Left lung (tissue), 10 donors: ENCODE results near the gene PIK3C2G. TPM values are rescaled to one million over a fixed set of nuclear protein-coding genes. Genes with fewer than 3 reads are reported as not detected.

Experiments used
- ATAC-seq: fragments of 200-7000 bp; cut with Tn5 transposase; one replicate; pipeline ENCODE4 v1.9.1; 2020; ENCODE audit warnings: moderate library complexity
- DNase-seq, 4 donors: peaks; one replicate each; pipeline ENCODE4 v3.0.0-alpha.2; 2013 to 2020
- H3K27ac ChIP-seq, 2 donors: fragments of 200-600 bp; sonication (generic) in 1 of 2; one replicate each; pipeline versions ENCODE4 v1.5.0 to v1.8.0; 2020 to 2021
- H3K27me3 ChIP-seq, 2 donors: fragments of 200-600 bp; sonication (generic) in 1 of 2; one replicate each; pipeline versions ENCODE4 v1.5.0 to v1.8.0; 2020 to 2021
- H3K36me3 ChIP-seq, 2 donors: fragments of 200-600 bp; sonication (generic) in 1 of 2; one replicate each; pipeline versions ENCODE4 v1.5.0 to v1.8.0; 2020 to 2021
- H3K4me1 ChIP-seq, 2 donors: fragments of 200-600 bp; one replicate each; pipeline ENCODE4 v1.8.0; 2021
- H3K4me3 ChIP-seq, 2 donors: fragments of 200-600 bp; sonication (generic) in 1 of 2; one replicate each; pipeline versions ENCODE4 v1.5.0 to v1.8.0; 2020 to 2021; ENCODE audit warnings: mild to moderate bottlenecking in 1 of 2
- H3K9me3 ChIP-seq, 2 donors: fragments of 200-600 bp; sonication (generic) in 1 of 2; one replicate each; pipeline versions ENCODE4 v1.5.0 to v1.8.0; 2020 to 2021
- intact Hi-C, 2 donors: fragments of 100-400 bp; cut with DNase I; formaldehyde crosslinking; loops; one replicate each; pipeline versions ENCODE4 v1.11.2 to v1.14.2; 2022
- polyA plus RNA-seq, 6 donors: library from polyadenylated mRNA; unstranded; fragments of 120-200 nt; gene quantifications; one replicate each; pipeline ENCODE4 v1.2.1, GENCODE V29; 2013; ENCODE audit not compliant: insufficient read length in 6 of 6
- total RNA-seq, 2 donors: library from RNA; stranded (reverse); fragmentation: NEBNext Ultra II Directional; extraction: Animal tissue kit (Norgen Biotek cat#: 25700); gene quantifications; one replicate each; pipeline ENCODE4 v1.2.1, GENCODE V29; 2021
- TF ChIP-seq, protein P1 (sequence below), 2 donors: fragments of 200-600 bp; sonication (generic) in 1 of 2; IDR thresholded peaks; one replicate each; pipeline versions ENCODE4 v1.5.0 to v1.8.0; 2021; ENCODE audit warnings: antibody characterized with exemption in 2 of 2
- donor health status: DM: no; HTN: yes; CAD: no.
- donor health status: DM: no; HTN: no; CAD: no.

Gene PIK3C2G
- total and polyA plus RNA-seq, 8 donors = 0.13 to 28.1 (median 17.9) TPM

DNA sequence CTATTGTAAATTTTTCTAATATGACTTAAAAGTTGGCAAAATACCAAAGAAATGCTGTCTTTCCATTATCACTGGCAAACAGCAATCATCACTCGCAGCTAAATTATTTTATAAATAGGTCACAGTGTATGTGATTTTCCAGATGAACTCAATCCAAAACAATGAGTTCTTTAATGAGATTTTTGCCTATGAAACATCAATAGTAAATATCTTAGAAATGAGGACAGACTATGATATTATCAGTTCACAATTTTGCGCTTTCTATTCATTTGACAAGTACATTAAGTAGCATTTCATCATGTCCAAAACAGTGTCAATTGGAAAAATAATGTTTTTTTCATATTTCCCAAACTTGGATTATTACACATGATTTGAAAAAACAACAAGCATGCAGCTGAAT lies 65.7 kb downstream of the PIK3C2G start:
- intact Hi-C loops = no loop called here
- no peaks in the 10 kb centered on the region for H3K9me3 ChIP-seq
- H3K27me3 ChIP-seq = no peaks in the 10 kb centered on the region
- no peak for DNase-seq
- no peaks in the 10 kb centered on the region for H3K36me3 ChIP-seq
- ATAC-seq = no peak
- TF ChIP-seq, protein P1, sequence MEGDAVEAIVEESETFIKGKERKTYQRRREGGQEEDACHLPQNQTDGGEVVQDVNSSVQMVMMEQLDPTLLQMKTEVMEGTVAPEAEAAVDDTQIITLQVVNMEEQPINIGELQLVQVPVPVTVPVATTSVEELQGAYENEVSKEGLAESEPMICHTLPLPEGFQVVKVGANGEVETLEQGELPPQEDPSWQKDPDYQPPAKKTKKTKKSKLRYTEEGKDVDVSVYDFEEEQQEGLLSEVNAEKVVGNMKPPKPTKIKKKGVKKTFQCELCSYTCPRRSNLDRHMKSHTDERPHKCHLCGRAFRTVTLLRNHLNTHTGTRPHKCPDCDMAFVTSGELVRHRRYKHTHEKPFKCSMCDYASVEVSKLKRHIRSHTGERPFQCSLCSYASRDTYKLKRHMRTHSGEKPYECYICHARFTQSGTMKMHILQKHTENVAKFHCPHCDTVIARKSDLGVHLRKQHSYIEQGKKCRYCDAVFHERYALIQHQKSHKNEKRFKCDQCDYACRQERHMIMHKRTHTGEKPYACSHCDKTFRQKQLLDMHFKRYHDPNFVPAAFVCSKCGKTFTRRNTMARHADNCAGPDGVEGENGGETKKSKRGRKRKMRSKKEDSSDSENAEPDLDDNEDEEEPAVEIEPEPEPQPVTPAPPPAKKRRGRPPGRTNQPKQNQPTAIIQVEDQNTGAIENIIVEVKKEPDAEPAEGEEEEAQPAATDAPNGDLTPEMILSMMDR (IDR thresholded peaks at IDR 0.05) = no peak
- no peak overlapping the region for H3K4me3 ChIP-seq
- H3K4me1 ChIP-seq = no peaks in the 10 kb centered on the region
- H3K27ac ChIP-seq = no peak overlapping the region

DNA sequence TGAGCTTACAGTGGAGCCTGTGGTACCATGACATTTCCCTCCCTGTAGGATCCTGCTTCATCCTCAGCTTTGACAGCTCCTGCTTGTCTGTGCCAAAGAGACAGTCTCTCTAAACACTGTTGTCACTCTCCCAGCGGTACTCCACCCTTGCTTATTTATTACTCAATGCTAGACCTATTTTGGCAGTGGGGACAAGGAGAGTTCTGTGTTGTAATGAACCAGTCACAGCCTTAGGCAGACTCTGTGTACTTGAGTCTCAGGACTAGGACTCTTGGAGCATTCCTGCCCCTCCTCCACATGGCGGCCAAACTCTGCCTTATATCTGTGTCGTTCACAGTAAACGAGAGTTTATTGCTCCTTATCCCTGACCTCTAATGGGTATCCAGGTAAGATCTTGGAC lies 70.9 kb downstream of the PIK3C2G start:
- TF ChIP-seq, protein P1 (IDR thresholded peaks at IDR 0.05) = no peak
- no peak overlapping the region for H3K27ac ChIP-seq
- peak; percentile 61 for ATAC-seq

DNA sequence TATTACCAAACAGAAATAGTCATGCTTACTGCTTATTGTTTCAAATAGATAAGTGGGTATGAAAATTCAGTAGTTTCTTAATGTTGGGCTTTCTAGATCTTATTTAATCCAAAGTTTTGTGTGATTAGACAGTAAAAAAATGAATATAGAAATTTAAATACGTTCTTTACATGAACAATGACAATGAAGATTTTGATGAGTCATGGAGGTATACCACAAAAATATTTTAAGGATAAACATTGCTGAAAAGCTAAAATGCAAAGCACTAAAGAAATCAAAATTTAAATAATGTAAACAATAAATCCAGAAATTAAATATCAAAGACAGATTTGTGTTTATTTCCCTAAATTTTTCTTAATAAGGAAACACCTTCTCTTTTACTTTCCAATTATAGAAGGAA lies 78.3 kb downstream of the PIK3C2G start:
- no peak overlapping the region for H3K4me3 ChIP-seq
- no peaks in the 10 kb centered on the region for H3K9me3 ChIP-seq
- H3K4me1 ChIP-seq = no peaks in the 10 kb centered on the region
- H3K27me3 ChIP-seq = no peaks in the 10 kb centered on the region
- no peak for DNase-seq
- no peak for ATAC-seq
- no peak overlapping the region for H3K27ac ChIP-seq
- intact Hi-C loops = no loop called here
- TF ChIP-seq, protein P1 (IDR thresholded peaks at IDR 0.05) = no peak
- H3K36me3 ChIP-seq = no peaks in the 10 kb centered on the region

More for the DNA sequence above, 70.9 kb downstream of the PIK3C2G start:
- H3K4me3 ChIP-seq = no peak overlapping the region
- H3K27me3 ChIP-seq = no peaks in the 10 kb centered on the region
- DNase-seq = no peak
- H3K4me1 ChIP-seq = no peaks in the 10 kb centered on the region
- H3K36me3 ChIP-seq = no peaks in the 10 kb centered on the region
- no peaks in the 10 kb centered on the region for H3K9me3 ChIP-seq
- intact Hi-C loops = no loop called here

DNA sequence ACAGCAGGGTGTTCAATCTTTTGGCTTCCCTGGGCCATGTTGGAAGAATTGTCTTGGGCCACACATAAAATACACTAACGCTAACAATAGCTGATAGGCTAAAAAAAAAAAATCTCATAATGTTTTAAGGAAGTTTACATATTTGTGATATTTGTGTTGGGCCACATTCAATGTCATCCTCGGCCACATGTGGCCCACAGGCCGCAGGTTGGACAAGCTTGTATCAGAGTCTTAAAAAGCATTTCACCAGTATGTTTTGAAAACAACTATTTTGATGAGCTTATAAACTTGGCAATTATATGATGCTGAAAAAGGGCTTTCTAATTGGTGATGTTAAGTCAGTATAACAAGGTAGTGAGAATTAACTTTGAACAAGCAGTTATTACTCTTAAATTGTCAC lies 78.9 kb downstream of the PIK3C2G start:
- DNase-seq (no peak), ATAC-seq (no peak)
- intact Hi-C loops = no loop called here
- no peak overlapping the region for H3K4me3 ChIP-seq
- TF ChIP-seq, protein P1 (IDR thresholded peaks at IDR 0.05) = no peak
- H3K27ac ChIP-seq = no peak overlapping the region
- no peaks in the 10 kb centered on the region for H3K27me3 ChIP-seq
- H3K36me3 ChIP-seq = no peaks in the 10 kb centered on the region
- no peaks in the 10 kb centered on the region for H3K4me1 ChIP-seq
- H3K9me3 ChIP-seq = no peaks in the 10 kb centered on the region

DNA sequence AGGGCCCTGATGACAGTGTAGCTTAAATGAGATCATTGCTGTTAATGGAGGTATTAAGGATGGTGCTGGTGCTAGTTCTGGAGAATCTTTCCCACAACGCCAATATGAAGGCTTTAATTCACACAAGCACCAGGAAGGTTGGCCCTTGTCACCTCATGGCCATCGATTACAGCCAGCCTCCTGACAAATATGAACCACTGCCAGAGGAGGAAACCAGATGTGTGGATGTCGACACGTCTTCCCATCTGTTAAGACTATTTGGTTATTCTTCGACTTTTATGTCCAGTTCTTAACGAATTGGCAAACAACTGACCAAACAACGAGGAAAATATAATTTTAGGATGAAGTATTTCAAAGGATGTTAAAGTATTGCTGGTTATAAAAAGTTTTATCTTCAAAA lies 79.5 kb downstream of the PIK3C2G start:
- TF ChIP-seq, protein P1 (IDR thresholded peaks at IDR 0.05) = no peak
- Histone ChIP-seq H3K36me3 (no peaks in the 10 kb centered on the region), H3K4me3 (no peak overlapping the region), H3K27me3 (no peaks in the 10 kb centered on the region), H3K4me1 (no peaks in the 10 kb centered on the region), H3K27ac (no peak overlapping the region), H3K9me3 (no peaks in the 10 kb centered on the region)
- intact Hi-C loops = no loop called here
- DNase-seq (no peak), ATAC-seq (no peak)
